RKO (cell line): Measurements from ENCODE around the gene RNPEPL1.
A peak's percentile ranks its signal among the peaks of the same experiment; 100 is the strongest.

Experiments
- DNase-seq: peaks from one replicate; pipeline ENCODE4 v3.0.0-alpha.2; 2016; ENCODE audit warnings: low spot score

RNPEPL1 gene

GRCh38 chr2:240577281-240578109, 9.2 kb downstream of the RNPEPL1 start:
- DNase-seq, result no peak

- no peak for DNase-seq
Measured at GRCh38 chr2:240578110-240578450, 9.8 kb downstream of the RNPEPL1 start.

- no peak for DNase-seq
Measured at GRCh38 chr2:240578488-240578887, 10.2 kb downstream of the RNPEPL1 start.

GRCh38 chr2:240579071-240579762, 10.9 kb downstream of the RNPEPL1 start:
- no peak for DNase-seq

- peak; percentile 63 for DNase-seq
Measured at GRCh38 chr2:240579771-240580614, 11.7 kb downstream of the RNPEPL1 start.

- DNase-seq, result no peak
Measured at GRCh38 chr2:240581811-240582210, 13.5 kb downstream of the RNPEPL1 start.

GRCh38 chr2:240582781-240583180, 14.5 kb downstream of the RNPEPL1 start:
- no peak for DNase-seq

- no peak for DNase-seq
Measured at GRCh38 chr2:240583774-240584173, 15.5 kb downstream of the RNPEPL1 start.

GRCh38 chr2:240584486-240585031, 16.3 kb downstream of the RNPEPL1 start:
- DNase-seq, result peak; percentile 55

GRCh38 chr2:240585101-240585500, 16.8 kb downstream of the RNPEPL1 start:
- peak; percentile 81 for DNase-seq

- DNase-seq, result no peak
Measured at GRCh38 chr2:240585681-240586197, 17.5 kb downstream of the RNPEPL1 start.

- peak; percentile 95 for DNase-seq
Measured at GRCh38 chr2:240586198-240586918, 18.1 kb downstream of the RNPEPL1 start, which contains the start of gene CAPN10. CAPN10 (plus strand) TSS chr2:240586734; CDS start chr2:240586912, 178 bp downstream.

- DNase-seq, result peak; percentile 32
Measured at GRCh38 chr2:240586919-240587800, 18.9 kb downstream of the RNPEPL1 start.

GRCh38 chr2:240588006-240588655, 19.8 kb downstream of the RNPEPL1 start:
- no peak for DNase-seq

GRCh38 chr2:240588669-240589068, 20.4 kb downstream of the RNPEPL1 start:
- no peak for DNase-seq

GRCh38 chr2:240589375-240589774, 21.1 kb downstream of the RNPEPL1 start:
- DNase-seq, result no peak

GRCh38 chr2:240589850-240590525, 21.7 kb downstream of the RNPEPL1 start:
- DNase-seq, result no peak

GRCh38 chr2:240590681-240591111, 22.4 kb downstream of the RNPEPL1 start:
- no peak for DNase-seq

- no peak for DNase-seq
Measured at GRCh38 chr2:240591226-240591625, 22.9 kb downstream of the RNPEPL1 start.
